ENCODE results near the gene TGFB1I1. TPM values are rescaled to one million over a fixed set of nuclear protein-coding genes. Genes with fewer than 3 reads are reported as not detected.

TGFB1I1 gene
- total RNA-seq, 1 donor from 2014 or later: 32.5 TPM

GRCh38 chr16:31476303-31477219 is 4.6 kb downstream of the TGFB1I1 start:
- Histone ChIP-seq H3K36me3 (peaks cover 38% of the 10 kb centered on the region), H3K9me3 (no peaks in the 10 kb centered on the region), H3K27ac (peak overlapping the region; percentile 84), H3K27me3 (ENCODE audit: low read depth) (no peaks in the 10 kb centered on the region), H3K4me3 (peak overlapping the region; percentile 63), H3K4me1 (peaks cover 39% of the 10 kb centered on the region)
- peak; percentile 88 to 89 for ATAC-seq
- peak; percentile 94 for DNase-seq
- no peak for TF ChIP-seq CTCF (IDR thresholded peaks at IDR 0.05)
- intact Hi-C loops (cut with DNase I): no loop called here

GRCh38 chr16:31477220-31478216 is 5.6 kb downstream of the TGFB1I1 start:
- Histone ChIP-seq H3K27ac (peak overlapping the region; percentile 84), H3K36me3 (peaks cover 38% of the 10 kb centered on the region), H3K4me1 (peaks cover 39% of the 10 kb centered on the region), H3K27me3 (ENCODE audit: low read depth) (no peaks in the 10 kb centered on the region), H3K4me3 (peak overlapping the region; percentile 63), H3K9me3 (no peaks in the 10 kb centered on the region)
- peak; percentile 78 to 79 for ATAC-seq
- TF ChIP-seq CTCF (IDR thresholded peaks at IDR 0.05): peak; percentile 33
- peak; percentile 90 for DNase-seq
- intact Hi-C loops (cut with DNase I): no loop called here

GRCh38 chr16:31478956-31479355 is 7.0 kb downstream of the TGFB1I1 start:
- no peak for ATAC-seq
- Histone ChIP-seq H3K9me3 (no peaks in the 10 kb centered on the region), H3K4me3 (no peak overlapping the region), H3K27ac (no peak overlapping the region), H3K4me1 (peaks cover 28% of the 10 kb centered on the region), H3K27me3 (ENCODE audit: low read depth) (no peaks in the 10 kb centered on the region), H3K36me3 (peaks cover 30% of the 10 kb centered on the region)
- DNase-seq: no peak
- intact Hi-C loops (cut with DNase I): no loop called here
- no peak for TF ChIP-seq CTCF (IDR thresholded peaks at IDR 0.05)

- H3K27ac ChIP-seq: no peak overlapping the region
- ATAC-seq (no peak), DNase-seq (no peak)
- no peaks in the 10 kb centered on the region for H3K27me3 ChIP-seq (ENCODE audit: low read depth)
- no peaks in the 10 kb centered on the region for H3K9me3 ChIP-seq
- no peak for TF ChIP-seq CTCF (IDR thresholded peaks at IDR 0.05)
- peaks cover 28% of the 10 kb centered on the region for H3K4me1 ChIP-seq
- no peak overlapping the region for H3K4me3 ChIP-seq
- peaks cover 24% of the 10 kb centered on the region for H3K36me3 ChIP-seq
- intact Hi-C loops (cut with DNase I): no loop called here
These were observed 7.8 kb downstream of the TGFB1I1 start for GRCh38 chr16:31479751-31480150.

- Histone ChIP-seq H3K4me1 (peaks cover 28% of the 10 kb centered on the region), H3K4me3 (no peak overlapping the region), H3K27me3 (ENCODE audit: low read depth) (no peaks in the 10 kb centered on the region), H3K36me3 (peaks cover 13% of the 10 kb centered on the region), H3K9me3 (no peaks in the 10 kb centered on the region), H3K27ac (no peak overlapping the region)
- ATAC-seq (no peak), DNase-seq (no peak)
- TF ChIP-seq CTCF (IDR thresholded peaks at IDR 0.05): no peak
- intact Hi-C loops (cut with DNase I): no loop called here
These were observed 9.0 kb downstream of the TGFB1I1 start for GRCh38 chr16:31480851-31481536.
